ENCODE results near the gene SAYSD1. TPM values are rescaled to one million over a fixed set of nuclear protein-coding genes. Genes with fewer than 3 reads are reported as not detected.

SAYSD1 gene
- total RNA-seq, 4 donors from 2014 or later: 10.8 to 21.6 (median 19.2) TPM

DNA sequence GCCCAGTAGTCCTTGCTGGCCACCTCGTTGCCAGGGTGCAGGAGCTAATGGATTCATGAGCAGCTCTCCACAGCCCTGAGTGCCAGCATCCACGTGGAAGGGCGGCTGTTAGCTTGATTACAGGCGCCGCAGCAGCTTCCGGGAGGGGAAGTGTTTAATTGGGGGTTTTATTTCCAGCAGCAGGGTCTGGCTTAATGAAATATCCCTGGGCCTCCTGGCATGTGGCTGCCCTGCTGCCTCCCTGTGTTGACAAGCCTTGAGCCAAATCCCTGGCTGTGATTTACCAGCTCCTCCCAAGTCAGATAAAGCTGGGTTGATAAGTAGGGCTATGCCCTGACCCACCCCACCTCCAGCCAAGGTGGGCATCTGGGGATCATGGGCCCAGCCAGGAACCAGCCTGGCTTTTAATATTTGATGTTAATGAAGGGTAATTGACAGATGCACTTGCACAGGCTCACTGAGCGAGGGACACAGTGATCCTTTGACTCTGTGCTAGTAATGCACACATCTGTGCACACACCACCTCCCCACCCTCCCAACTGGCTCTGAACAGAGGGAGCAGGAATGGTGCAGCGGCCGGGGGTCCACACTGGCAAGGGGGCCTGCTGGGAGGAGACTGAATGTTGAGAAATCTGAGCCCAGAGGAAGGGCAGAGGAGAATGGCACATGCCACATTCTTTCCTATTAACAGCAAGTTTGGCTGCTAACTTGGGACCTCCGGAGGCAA is 52.8 kb downstream of the SAYSD1 start:
- 68% methylated on average over 7 of the region's 10 CpGs for WGBS
- DNase-seq (ENCODE audit: extremely low spot score): no peak
- H3K36me3 ChIP-seq: no peaks in the 10 kb centered on the region
- H3K4me3 ChIP-seq: no peak overlapping the region
- intact Hi-C loops (cut with DNase I): no loop called here
- H3K27ac ChIP-seq (replicated peaks in 1 of 4): no peak overlapping the region
- H3K9me3 ChIP-seq: no peaks in the 10 kb centered on the region
- peaks cover 0 to 48% (median 0%) of the 10 kb centered on the region in 4 donors for H3K27me3 ChIP-seq
- TF ChIP-seq POLR2AphosphoS5 (IDR thresholded peaks at IDR 0.05) (no peak), EP300 (IDR thresholded peaks at IDR 0.05) (no peak), POLR2A (IDR thresholded peaks at IDR 0.05; ENCODE audit: low read depth) (no peak)
- TF ChIP-seq, protein P1, sequence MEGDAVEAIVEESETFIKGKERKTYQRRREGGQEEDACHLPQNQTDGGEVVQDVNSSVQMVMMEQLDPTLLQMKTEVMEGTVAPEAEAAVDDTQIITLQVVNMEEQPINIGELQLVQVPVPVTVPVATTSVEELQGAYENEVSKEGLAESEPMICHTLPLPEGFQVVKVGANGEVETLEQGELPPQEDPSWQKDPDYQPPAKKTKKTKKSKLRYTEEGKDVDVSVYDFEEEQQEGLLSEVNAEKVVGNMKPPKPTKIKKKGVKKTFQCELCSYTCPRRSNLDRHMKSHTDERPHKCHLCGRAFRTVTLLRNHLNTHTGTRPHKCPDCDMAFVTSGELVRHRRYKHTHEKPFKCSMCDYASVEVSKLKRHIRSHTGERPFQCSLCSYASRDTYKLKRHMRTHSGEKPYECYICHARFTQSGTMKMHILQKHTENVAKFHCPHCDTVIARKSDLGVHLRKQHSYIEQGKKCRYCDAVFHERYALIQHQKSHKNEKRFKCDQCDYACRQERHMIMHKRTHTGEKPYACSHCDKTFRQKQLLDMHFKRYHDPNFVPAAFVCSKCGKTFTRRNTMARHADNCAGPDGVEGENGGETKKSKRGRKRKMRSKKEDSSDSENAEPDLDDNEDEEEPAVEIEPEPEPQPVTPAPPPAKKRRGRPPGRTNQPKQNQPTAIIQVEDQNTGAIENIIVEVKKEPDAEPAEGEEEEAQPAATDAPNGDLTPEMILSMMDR (IDR thresholded peaks at IDR 0.05): no peak
- H3K4me1 ChIP-seq: no peaks in the 10 kb centered on the region

DNA sequence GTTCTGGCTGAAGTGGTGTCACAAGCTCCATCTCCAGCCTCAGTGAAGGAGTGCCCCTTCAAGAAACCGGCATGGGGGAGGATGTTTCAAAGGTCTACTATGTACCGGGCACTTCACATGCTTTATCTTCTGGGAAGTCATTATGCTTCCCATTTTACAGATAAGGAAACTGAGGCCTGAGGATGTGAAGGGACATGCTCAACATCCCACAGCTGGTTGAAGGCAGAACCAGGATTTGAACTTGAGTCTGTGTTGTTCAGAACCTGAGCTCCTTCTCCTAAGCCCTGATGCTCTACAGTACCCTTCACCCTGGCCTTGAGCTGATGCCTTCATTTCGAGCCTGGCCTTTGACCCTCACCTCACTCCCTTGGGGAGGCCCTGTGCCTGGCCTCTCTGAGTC is 53.4 kb downstream of the SAYSD1 start:
- Histone ChIP-seq H3K36me3 (no peaks in the 10 kb centered on the region), H3K4me3 (no peak overlapping the region), H3K9me3 (no peaks in the 10 kb centered on the region), H3K27ac (replicated peaks in 1 of 4) (no peak overlapping the region), H3K4me1 (no peaks in the 10 kb centered on the region), H3K27me3 (peaks cover 0 to 46% (median 0%) of the 10 kb centered on the region in 4 donors)
- intact Hi-C loops (cut with DNase I): no loop called here
- 80% methylated on average over 2 of the region's 3 CpGs for WGBS
- DNase-seq (ENCODE audit: extremely low spot score): no peak
- TF ChIP-seq, protein P1 (IDR thresholded peaks at IDR 0.05): no peak

DNA sequence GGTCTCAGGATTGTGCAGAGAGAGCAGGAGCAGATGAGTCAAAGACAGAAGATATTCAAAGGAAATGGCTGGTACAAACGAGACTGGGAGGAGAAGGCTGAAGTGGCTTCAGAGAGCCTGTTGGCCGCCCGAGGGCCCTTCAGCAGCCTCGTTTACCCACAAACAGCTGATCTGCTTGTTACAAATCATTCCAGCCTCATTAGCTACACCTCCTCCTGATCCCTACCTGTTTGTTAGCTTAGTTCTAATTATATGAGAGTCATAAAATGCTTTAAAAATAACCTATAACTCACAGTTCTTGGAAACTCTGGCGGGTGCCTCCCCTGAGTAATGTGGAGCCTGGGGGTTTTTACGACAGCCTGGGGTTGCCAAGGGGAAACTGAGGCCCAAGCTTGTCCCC is 53.8 kb downstream of the SAYSD1 start:
- 66% methylated on average over 6 of the region's 6 CpGs for WGBS
- H3K27ac ChIP-seq (replicated peaks in 1 of 4): no peak overlapping the region
- no peaks in the 10 kb centered on the region for H3K9me3 ChIP-seq
- no peak for DNase-seq (ENCODE audit: extremely low spot score)
- intact Hi-C loops (cut with DNase I): no loop called here
- no peaks in the 10 kb centered on the region for H3K36me3 ChIP-seq
- TF ChIP-seq, protein P1 (IDR thresholded peaks at IDR 0.05): no peak
- no peak for TF ChIP-seq EP300 (IDR thresholded peaks at IDR 0.05)
- TF ChIP-seq POLR2AphosphoS5 (IDR thresholded peaks at IDR 0.05): no peak
- no peak for TF ChIP-seq POLR2A (IDR thresholded peaks at IDR 0.05; ENCODE audit: low read depth)
- H3K4me1 ChIP-seq: no peaks in the 10 kb centered on the region
- H3K4me3 ChIP-seq: no peak overlapping the region
- H3K27me3 ChIP-seq: peaks cover 0 to 43% (median 0%) of the 10 kb centered on the region in 4 donors

DNA sequence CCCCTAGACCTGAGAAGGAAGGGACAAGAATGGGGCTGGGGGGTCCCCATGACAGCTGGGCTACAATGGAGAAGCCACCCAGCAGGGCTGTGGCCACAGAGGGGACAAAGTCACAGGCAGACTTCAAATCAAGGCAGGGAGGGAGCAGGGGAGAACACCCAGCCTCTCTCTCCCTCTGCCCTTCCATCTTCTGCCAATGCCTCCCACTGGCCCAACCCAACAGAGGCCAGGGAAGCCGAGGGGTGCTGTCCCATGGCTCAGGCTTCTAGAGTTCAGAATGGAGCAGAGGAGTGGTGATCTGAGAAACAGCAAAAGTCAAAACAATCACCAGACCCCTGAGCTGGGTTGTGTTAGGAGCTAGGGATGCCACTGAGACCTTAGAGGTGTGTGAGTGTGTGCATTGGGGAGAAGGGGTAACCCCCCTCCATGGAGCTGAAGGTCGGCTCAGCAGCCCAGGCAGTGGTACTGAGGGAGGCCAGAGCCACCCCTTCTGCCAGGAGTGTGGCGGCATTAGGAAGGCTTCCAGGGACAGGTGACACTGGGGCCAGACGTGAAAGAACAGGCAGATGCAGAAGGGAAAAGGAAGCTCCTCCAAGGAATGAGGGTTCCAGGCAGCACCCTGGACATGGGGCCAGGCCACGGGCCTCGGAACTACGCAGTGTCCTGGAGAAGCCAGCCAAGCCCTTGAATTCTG is 54.4 kb downstream of the SAYSD1 start:
- no peaks in the 10 kb centered on the region for H3K9me3 ChIP-seq
- no peaks in the 10 kb centered on the region for H3K36me3 ChIP-seq
- no peak overlapping the region for H3K4me3 ChIP-seq
- H3K4me1 ChIP-seq: no peaks in the 10 kb centered on the region
- intact Hi-C loops (cut with DNase I): no loop called here
- H3K27me3 ChIP-seq: peaks cover 0 to 42% (median 0%) of the 10 kb centered on the region in 4 donors
- H3K27ac ChIP-seq (replicated peaks in 1 of 4): no peak overlapping the region
- 72% methylated on average over 7 of the region's 7 CpGs for WGBS
- TF ChIP-seq POLR2A (IDR thresholded peaks at IDR 0.05; ENCODE audit: low read depth): no peak
- TF ChIP-seq, protein P1 (IDR thresholded peaks at IDR 0.05): no peak
- TF ChIP-seq EP300 (IDR thresholded peaks at IDR 0.05): no peak
- TF ChIP-seq POLR2AphosphoS5 (IDR thresholded peaks at IDR 0.05): no peak
- no peak for DNase-seq (ENCODE audit: extremely low spot score)

All from esophagus muscularis mucosa (tissue), 4 donors.